COLO668 (cell line): ENCODE data around the gene RDH13.
A peak's percentile ranks its signal among the peaks of the same experiment; 100 is the strongest.
"Not testable (repeated sequence)": the region's sequence is repeated elsewhere in the genome, so short reads cannot be mapped to it uniquely, and the experiment has no call there.

ENCODE experiments used
- DNase-seq: peaks from one replicate; lab custom pipeline; 2025; ENCODE audit not compliant: unreplicated experiment; lab: John Stamatoyannopoulos, UW

RDH13 gene

GRCh38 chr19:55077106-55077505 lies 14.2 kb upstream of the RDH13 start:
- DNase-seq = no peak

- no peak for DNase-seq
Observed at GRCh38 chr19:55076321-55076720, 13.4 kb upstream of the RDH13 start.

- no peak for DNase-seq
Observed at GRCh38 chr19:55075371-55075998, 12.5 kb upstream of the RDH13 start, which contains the start of gene EPS8L1. EPS8L1 (plus strand) TSS chr19:55075869; CDS start chr19:55076445, 576 bp downstream.

GRCh38 chr19:55071913-55072312 lies 9.0 kb upstream of the RDH13 start:
- no peak for DNase-seq

GRCh38 chr19:55071129-55071502 lies 8.2 kb upstream of the RDH13 start:
- peak; percentile 13 for DNase-seq

- DNase-seq = no peak
Observed at GRCh38 chr19:55070466-55071128, 7.6 kb upstream of the RDH13 start.

- DNase-seq = no peak
Observed at GRCh38 chr19:55069865-55070197, 6.9 kb upstream of the RDH13 start.

- peak; percentile 61 for DNase-seq
Observed at GRCh38 chr19:55068950-55069864, 6.3 kb upstream of the RDH13 start.

GRCh38 chr19:55067869-55068268 lies 4.9 kb upstream of the RDH13 start:
- DNase-seq = no peak

GRCh38 chr19:55066107-55066709 lies 3.3 kb upstream of the RDH13 start:
- DNase-seq = no peak

- not testable (repeated sequence) for DNase-seq
Observed at GRCh38 chr19:55065516-55065915, 2.6 kb upstream of the RDH13 start.

- DNase-seq = no peak
Observed at GRCh38 chr19:55063492-55063843, 520 bp upstream of the RDH13 start.

GRCh38 chr19:55060287-55060686 lies 2.7 kb downstream of the RDH13 start:
- not testable (repeated sequence) for DNase-seq

- DNase-seq = no peak
Observed at GRCh38 chr19:55058781-55059610, 4.0 kb downstream of the RDH13 start.

- no peak for DNase-seq
Observed at GRCh38 chr19:55056827-55057226, 6.1 kb downstream of the RDH13 start.

GRCh38 chr19:55053735-55054134 lies 9.2 kb downstream of the RDH13 start:
- no peak for DNase-seq

- no peak for DNase-seq
Observed at GRCh38 chr19:55050749-55051532, 12.0 kb downstream of the RDH13 start.

- no peak for DNase-seq
Observed at GRCh38 chr19:55048446-55048845, 14.5 kb downstream of the RDH13 start.

GRCh38 chr19:55047951-55048350 lies 15.0 kb downstream of the RDH13 start:
- no peak for DNase-seq
